ENCODE data around the gene ST6GALNAC5.

- TF ChIP-seq CTCF (conservative IDR thresholded peaks at IDR 0.05) = no peak
- no peak for TF ChIP-seq ZFX (IDR thresholded peaks at IDR 0.05)
Measured at GRCh38 chr1:76824106-76824505, 43.2 kb upstream of the ST6GALNAC5 start.

Measured in C4-2B (cell line).